Daoy (cell line): ENCODE measurements around the gene PRX. TPM values are rescaled to one million over a fixed set of nuclear protein-coding genes. Genes with fewer than 3 reads are reported as not detected.
"Not testable (repeated sequence)": the region's sequence is repeated elsewhere in the genome, so short reads cannot be mapped to it uniquely, and the experiment has no call there.

ENCODE experiments used
- DNase-seq: peaks from one replicate; pipeline ENCODE4 v3.0.0-alpha.2; 2015; ENCODE audit warnings: low read depth
- total RNA-seq: library from RNA; depleted of rRNA; stranded (reverse); fragments of >200 nt; shearing (Covaris generic); gene quantifications from 2 replicates; pipeline ENCODE4 v1.2.3, GENCODE V29; 2014

Gene PRX
- total RNA-seq, 1 experiment from 2014 or later, result 1.6 TPM

DNA sequence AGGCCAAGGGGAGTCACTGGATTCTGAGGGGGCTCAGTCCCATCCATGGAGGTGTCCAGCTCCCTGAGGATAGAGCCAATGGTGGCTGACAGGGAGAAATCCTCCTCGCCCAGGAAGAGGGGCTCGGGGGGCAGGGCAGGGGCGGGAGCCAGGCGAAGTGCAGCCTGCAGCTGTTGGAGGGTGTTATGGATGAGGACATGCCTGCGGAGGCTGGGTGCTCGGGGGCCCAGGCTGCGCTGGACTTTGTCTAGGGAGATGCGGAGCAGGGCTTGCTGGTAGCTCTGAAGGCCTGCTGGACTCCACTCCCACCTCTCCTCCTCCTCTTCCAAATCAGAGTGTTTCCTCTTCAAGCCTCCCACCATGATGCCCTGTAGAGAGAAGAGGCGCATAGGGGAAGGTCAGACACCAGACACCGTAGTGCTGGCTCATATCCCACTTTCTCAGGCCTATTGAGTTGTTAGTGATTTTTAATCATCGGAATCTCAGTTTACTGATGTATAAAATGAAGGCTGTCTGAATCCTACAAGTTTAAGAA, 28.6 kb upstream of the PRX start:
- no peak for DNase-seq

DNA sequence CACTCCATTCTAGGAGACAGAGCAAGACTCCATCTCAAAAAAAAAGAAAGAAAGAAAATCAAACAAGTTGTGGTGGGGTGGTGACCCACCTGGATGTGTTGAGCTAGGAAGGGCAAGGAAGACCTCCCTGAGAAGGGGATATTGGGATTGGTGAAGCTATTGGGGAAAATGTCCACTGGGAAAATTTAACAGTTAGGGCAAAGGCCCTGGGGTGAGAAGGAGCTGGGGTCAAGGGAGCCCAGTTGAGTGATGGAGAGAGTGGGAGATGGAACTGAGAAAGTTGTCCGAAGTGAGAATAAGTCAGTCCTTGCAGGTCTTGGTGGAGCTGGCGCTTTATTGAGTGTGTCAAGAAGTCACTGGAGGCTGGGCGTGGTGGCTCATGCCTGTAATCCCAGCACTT, 25.1 kb upstream of the PRX start:
- DNase-seq, result no peak

DNA sequence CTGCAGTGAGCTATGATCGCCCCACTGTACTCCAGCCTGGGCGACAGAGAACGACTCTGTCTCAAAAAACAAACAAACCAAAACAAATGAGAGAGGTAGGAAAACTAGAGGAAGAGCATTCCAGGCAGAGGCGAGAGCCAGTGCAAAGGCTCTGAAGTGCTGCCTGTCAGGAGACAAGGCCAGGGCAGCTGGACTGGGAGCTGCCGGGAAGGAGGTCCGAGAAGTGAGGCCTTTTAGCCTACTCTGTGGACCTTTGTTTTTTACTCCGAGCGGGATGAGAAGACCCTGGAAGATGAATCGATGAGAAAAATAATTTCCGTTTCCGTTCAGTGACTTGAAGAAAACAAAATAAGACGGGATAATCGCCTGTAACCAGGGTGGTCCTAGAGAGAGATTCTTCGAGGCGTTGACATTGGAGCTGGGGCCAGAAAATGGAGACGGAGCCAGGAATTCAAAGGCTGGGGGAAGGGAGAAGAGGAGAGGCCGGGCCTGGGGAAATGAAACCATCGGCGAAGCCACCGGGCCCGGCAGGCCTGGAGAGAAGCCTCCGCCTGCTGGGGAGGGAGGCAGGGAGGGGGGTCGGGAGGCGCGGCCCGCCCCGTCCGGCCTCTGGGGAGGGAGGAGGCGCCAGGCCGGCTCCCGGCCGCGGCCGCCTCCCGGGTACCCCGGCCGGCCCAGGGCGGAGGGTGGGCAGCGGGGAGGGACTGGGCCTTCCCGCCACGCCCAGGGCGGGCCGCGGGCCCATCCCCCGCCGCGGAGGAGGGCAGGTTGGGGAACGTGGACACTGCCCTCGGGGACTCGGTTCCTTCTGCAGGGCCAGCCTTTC, 20.4 kb upstream of the PRX start:
- peak; percentile 92 for DNase-seq

DNA sequence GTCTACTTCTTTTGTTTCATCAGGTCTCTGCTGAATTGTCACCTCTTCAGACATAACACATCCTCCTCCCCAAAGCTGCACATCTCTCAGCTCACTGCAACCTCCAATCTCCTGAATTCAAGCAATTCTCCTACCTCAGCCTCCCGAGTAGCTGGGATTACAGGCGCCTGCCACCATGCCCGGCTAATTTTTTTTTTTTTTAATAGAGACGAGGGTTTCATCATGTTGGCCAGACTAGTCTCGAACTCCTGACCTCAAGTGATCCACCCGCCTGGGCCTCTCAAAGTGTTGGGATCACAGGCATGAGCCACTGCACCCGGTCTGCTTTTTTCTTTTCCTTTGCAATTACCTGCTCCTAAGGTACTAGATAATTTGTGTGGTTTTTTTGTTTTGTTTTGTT, 19.6 kb upstream of the PRX start:
- not testable (repeated sequence) for DNase-seq

DNA sequence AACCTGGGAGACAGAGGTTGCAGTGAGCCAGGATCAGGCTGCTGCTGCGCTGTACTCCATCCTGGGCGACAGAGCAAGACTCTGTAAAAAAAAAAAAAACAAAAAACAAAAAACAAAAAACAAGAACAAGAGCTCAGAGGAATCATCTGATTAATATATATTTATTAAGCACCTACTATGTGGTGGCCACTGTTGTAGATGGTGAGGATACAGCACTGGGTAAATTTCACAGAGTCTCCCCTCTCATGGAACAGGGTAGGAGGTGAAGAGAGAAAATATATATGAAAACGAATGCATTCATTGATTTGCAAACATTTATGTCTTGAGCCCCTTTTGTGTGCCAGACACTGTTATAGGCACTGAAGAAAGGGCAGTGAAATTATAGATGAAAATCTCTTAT, 18.5 kb upstream of the PRX start:
- DNase-seq, result no peak

DNA sequence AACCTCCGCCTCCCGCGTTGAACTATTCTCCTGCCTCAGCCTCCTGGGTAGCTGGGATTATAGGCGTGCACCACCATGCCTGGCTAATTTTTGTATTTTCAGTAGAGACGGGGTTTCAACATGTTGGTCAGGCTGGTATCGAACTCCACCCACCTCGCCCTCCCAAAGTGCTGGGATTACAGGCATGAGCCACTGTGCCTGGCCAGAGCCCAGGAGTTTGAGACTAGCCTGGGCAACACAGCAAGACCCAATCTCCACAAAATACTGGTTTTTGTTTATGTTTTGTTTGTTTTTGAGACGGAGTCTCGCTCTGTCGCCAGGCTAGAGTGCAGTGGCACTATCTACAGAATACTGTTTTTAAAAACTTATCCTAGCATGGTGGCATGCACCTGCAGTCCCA, 17.1 kb upstream of the PRX start:
- not testable (repeated sequence) for DNase-seq

DNA sequence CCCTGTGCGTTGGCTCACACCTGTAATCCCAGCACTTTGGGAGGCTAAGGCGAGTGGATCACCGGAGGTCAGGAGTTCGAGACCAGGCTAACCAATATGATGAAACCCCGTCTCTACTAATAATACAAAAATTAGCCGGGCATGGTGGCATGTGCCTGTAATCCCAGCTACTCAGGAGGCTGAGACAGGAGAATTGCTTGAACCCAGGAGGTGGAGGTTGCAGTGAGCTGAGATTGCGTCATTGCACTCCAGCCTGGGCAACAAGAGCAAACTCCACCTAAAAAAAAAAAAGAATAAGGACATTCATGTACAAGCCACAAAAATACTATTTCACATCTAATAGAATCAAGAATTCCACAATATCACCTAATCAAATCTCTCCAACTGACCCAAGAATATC, 15.0 kb upstream of the PRX start:
- not testable (repeated sequence) for DNase-seq

DNA sequence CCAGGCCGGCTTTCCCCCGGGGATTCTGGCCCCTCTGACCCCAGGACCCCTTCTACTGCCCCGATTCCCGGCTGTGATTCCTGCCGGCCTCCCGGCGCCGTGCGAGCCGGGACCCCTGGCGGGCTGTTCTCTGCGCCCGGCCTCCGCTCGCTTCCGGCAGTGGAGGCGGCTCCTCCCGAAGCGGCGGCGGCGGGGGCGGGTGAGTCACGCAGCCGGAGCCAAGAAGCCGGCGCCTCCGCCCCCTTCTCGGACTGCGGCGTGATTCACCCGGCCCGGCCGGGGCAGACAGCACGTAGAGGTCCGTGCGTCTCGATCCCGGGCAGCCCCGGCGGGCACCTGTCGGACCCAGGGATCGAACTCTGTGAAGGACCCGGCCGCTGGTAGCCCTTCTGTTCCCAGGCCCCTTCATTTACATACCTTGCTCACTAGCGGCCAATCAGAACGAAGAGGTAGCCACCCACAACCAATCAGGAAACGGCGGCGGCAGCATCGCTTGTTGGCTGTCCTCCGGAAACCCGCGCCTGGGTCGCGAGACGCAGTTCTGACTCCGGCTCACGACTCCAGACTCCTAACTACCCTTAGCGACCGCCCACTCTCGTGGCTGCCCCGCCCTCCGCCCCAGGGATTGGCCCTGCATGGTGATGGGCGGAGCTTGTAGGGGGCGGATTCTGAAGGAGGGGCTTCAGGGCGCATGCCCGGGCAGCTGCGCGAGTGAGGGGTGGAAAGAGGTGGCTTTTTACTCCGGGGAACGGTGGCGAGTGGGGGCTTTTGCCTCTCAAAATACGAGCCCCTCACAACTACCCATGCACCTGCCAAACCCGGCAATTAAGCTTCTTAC, 12.5 kb upstream of the PRX start, which contains the start of gene SERTAD1:
TSS of gene SERTAD1 (minus strand) at position 543 of the 838 bp plus-strand sequence. CDS start 2,446 bp downstream, outside the sequence.
- peak; percentile 100 for DNase-seq

DNA sequence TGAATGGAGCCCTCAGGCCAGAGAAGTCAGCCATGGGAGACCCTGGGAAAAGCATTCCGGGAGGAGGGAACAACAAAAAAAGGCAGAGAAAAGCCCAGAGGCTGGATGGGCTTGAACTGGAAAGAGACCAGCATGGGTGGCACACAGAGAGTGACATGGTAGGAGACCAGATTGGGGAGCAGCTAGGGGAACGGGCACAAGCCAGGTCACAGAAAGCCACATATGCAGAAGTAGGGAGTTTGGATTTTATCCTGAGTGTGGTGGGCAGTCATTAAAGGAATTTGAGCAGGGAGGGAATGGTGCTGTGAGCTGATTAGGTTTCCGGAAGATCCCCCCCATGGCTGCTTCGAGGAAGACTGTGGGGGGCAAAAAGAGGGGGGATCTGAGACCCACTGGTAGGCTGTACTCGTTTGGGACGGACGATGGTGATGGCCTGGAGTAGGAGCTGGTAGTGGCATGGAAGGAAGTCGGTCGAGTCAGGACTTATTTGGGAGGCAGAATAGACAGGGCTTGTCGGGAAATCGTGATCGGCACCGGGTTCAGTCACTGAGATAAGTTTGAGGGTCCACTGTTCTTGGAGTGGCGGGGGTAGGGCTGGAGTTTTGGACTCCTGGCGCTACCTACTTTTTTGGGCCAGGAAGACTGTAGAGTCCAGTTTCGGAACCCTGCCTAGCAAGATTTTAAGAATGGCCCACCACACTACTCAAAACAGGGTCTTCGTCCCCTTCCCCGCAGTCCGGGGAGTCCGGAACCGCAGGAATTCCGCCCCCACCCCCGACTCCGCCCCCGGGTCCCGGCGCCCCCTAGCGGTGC, 11.7 kb upstream of the PRX start:
- peak; percentile 47 for DNase-seq

DNA sequence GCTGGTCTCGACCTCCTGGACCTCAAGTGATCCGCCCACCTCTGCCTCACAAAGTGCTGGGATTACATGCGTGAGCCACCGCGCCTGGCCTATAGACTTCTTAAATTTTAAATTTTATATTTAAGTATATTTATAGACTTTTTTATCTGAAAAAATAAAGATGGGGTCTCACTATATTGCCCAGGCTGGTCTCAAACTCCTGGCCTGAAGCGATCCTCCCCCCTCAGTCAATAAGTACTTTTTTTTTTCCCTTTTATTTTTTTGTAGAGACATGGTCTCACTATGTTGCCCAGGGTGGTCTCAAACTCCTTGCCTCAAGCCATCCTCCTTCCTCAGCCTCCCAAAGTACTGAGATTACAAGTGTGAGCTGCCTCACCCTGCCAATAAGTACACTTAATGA, 10.8 kb upstream of the PRX start:
- no peak for DNase-seq

DNA sequence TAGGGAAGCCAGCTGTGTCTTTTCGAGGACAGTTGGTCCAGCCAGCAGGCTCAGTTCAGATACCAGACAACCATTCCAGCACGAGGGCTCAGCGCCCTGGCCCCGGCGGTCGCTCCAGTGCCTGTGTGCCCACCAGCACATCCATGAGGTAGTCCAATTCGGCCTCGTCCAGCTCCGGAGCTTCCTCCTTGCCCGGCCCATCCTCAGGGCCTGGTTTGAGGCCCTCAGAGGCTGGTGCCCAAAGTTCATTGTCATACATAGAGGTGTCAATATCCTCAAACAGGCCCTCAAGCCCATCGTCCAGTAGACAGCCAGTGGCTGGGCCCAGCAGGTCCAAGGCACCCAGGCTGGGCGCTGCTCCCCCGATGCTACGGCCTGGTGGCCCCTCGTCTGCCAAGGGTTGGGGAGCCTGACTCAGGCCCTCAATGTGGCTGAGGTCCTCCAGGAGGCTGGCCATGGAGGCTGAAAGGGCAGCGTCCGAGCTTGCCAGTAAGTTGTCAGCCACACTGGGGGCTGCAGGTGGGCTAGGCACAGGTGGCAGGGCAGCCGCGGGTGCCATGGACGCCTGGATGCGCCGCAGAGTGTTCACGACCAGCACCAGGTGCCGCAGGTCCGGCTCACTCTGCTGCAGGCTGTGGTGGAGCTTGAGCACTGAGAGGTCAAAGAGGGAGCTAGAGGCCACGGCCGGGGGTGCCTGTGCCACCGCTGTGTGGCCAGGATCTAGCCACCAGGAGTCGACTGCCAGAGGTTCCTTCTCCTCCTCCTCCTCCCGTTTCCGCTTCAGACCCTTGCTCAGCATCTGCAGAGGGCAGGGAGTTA, 9.8 kb upstream of the PRX start:
- no peak for DNase-seq

DNA sequence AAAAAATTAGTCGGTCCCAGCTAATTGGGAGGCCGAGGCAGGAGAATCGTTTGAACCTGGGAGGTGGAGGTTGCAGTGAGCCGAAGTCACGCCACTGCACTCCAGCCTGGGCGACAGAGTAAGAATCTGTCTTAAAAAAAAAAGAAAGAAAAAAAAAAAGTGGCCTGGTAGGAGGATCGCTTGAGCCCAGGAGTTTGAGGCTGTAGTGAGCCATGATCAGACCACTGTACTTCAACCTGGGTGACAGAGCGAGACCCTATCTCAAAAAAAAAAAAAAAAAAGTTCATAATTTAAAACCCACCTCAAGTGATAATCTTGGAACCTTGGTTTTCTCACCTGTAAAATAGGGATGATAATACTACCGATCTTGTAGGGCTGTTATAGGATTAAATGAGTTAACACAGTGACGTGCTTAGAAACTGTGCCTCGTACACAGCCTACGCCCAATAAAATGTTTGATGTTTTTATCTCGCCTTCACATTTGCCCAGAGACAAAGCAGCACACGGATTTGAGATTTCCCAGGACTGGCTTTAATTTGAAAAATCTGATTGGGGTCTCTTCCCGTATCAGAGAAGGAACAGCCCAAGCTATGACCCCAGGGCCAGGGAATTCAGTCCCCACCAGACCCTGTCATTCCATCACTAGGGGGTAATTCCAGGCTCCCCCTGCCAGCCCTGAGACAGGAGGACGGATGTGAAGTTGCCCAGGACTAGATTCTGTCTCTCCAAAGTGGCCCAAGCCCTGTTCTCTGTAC, 9.0 kb upstream of the PRX start:
- DNase-seq, result no peak

DNA sequence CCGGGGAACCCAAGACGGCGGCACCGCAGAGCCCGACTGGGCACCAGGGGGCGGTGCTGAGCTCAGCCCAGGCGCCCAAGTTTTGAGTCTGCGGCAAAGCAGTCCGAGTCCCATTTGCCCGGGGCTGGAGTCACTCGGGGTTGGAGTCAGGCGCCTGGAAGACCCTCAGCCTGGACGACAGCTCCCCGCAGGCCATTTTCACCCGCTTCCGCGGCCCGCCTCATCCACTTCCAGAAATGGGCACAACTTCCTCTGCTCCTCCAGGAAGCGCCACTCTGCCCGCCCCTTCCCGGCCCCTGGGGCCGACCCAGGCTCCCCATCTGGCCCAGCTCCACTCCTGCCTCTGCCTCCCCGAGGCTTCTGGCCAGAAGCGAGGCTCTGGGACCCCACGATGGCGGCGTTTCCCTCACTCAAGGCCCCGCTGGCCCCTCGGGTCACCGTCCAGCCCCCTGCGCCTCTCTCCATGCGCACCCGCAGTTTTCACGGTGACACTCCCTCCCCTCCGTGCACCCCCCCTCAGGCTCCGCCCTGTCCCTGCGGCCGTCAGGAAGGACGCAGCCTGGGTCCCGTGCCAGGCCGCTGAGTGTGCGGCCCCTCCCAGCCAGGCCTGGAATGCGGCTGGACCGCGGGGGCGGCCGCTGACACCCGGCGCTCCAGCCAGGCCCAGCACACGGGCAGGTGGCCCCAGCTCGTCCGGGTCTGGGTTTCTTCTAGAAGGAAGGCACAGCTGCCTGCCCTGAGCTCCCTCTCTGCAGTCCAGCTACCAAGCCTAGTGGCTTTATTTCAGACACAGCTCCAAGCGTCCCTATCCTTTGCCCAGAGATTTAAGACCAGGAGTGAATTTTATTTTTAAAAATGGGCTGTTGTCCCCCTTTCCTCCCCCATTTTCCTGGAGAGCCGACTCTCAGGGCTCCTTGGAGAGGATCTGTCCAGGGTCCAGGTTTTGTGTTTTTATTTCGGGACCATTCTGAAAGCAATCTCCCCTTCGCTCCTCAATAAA, 7.9 kb upstream of the PRX start:
- DNase-seq, result peak; percentile 94

DNA sequence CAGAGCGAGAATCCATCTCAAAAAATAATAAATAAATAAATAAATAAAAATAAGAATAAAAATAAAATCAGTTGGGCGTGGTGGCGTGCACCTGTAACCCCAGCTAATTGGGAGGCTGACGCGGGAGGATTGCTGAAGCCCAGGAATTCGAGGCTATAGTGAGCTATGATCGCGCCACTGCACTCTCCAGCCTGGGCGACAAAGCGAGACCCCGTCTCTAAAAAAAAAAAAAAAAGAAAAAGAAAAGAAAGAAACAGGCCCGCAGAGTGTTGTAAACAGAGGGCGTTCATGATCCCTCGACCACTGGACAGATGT, 7.2 kb upstream of the PRX start:
- DNase-seq, result no peak

DNA sequence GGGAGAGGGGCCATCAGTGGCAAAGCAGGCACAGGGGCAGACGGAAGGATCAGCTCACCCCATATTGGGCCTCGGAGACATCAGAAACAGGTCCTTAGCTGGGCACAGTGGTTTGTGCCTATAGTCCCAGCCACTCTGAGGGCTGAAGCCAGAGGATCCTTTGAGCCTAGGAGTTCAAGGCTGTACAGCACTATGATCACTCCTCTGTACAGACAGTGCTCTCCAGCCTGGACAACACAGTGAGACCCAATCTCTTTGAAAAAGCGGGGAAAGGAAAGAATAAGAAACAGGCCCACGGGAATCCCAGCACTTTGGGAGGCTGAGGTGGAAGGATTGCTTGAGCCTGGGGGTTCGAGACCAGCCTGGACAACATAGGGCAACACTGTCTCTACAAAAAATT, 6.6 kb upstream of the PRX start:
- no peak for DNase-seq

DNA sequence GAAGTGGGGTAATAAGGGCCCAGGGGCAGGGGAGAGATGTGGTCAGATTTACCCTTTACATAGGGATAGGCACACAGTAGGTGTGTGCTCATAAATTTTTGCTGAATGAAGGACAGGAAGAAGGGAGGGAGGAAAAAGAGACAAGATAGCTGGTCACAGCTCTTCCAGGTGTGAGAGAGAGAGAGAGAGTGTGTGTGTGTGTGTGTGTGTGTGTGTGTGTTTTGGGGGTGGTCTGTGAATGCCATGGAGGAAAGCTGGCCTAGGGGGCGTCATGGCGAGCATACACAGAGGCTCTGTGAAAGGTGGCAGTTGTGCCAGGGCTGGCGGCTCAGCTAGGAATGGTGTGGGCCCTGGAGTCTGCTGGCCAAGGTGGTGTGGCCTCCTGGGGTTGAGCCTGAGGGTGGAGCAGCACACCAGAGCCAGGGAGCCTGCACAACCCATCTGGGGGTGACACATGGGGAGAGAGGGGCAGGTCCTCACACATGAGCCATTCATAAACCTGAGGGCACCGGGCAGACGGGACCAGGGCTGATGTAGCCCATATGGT, 6.0 kb upstream of the PRX start:
- DNase-seq, result no peak

DNA sequence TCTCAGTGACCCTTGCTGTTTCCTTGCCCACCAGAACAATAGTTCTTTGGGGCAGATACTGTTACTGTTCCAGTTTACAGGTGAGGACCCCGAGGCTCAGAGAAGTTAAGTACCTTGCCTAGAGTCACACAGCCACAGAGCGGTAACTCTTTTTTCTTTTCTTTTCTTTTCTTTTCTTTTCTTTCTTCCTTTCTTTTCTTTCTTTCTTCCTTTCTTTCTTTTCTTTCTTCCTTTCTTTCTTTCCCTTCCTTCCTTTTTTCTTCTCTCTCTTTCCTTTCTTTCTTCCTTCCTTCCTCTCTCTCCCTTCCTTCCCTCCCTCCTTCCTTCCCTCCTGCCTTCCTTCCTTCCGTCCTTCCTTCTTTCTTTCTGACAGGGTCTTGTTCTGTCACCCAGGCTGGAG, 4.9 kb upstream of the PRX start:
- DNase-seq, result no peak

DNA sequence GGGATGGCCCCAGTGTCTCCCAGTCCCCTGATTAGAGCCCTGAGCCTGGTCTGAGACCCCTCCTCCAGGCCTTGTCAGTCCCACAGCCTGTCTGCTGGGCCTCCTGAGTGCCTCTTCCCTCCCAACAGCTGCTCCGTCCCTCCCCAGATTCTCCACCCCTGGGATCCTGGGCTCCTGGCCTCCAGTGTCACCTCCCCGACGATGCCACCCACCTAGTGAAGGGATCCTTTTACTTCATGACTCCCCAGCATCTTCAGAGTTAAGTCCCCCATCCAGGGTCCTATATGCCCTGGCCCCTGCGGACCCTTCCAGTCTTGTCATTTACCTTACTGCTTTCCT, 4.4 kb upstream of the PRX start:
- DNase-seq, result no peak
